GM23248 (cell line): Measurements from ENCODE around the gene RCE1. TPM values are rescaled to one million over a fixed set of nuclear protein-coding genes. Genes with fewer than 3 reads are reported as not detected.

ENCODE experiments used
- DNase-seq: peaks from one replicate; pipeline ENCODE4 v3.0.0-alpha.2; 2015
- H2AFZ ChIP-seq: fragments of 200-600 bp; sonication (generic); 2 replicates; pipeline ENCODE4 v1.6.1; 2016; ENCODE audit warnings: antibody characterized with exemption
- H3F3A ChIP-seq: fragments of 200-600 bp; sonication (generic); 2 replicates; pipeline ENCODE4 v1.6.1; 2016; ENCODE audit warnings: mild to moderate bottlenecking, antibody characterized with exemption, mixed run types; ENCODE audit not compliant: insufficient read depth
- H3K27ac ChIP-seq: fragments of 200-600 bp; sonication (generic); 2 replicates; pipeline ENCODE4 v1.5.1; 2016; ENCODE audit warnings: mild to moderate bottlenecking
- H3K27me3 ChIP-seq: fragments of 200-600 bp; sonication (generic); replicated peaks from 2 replicates; pipeline ENCODE4 v1.6.1; 2016; ENCODE audit warnings: mild to moderate bottlenecking; ENCODE audit not compliant: insufficient read depth
- H3K36me3 ChIP-seq: fragments of 200-600 bp; sonication (generic); 2 replicates; pipeline ENCODE4 v1.6.1; 2016; ENCODE audit warnings: low read depth, mild to moderate bottlenecking
- H3K4me1 ChIP-seq: fragments of 200-600 bp; sonication (generic); 2 replicates; pipeline ENCODE4 v1.6.1; 2016; ENCODE audit warnings: mild to moderate bottlenecking; ENCODE audit not compliant: insufficient read depth
- H3K4me2 ChIP-seq: fragments of 200-600 bp; sonication (generic); one replicate; pipeline ENCODE4 v1.6.1; 2016; ENCODE audit warnings: mild to moderate bottlenecking; ENCODE audit not compliant: unreplicated experiment
- H3K4me3 ChIP-seq: fragments of 200-600 bp; sonication (generic); 2 replicates; pipeline ENCODE4 v1.5.1; 2016; ENCODE audit warnings: mild to moderate bottlenecking
- H3K79me2 ChIP-seq: fragments of 200-600 bp; sonication (generic); 2 replicates; pipeline ENCODE4 v1.6.1; 2016; ENCODE audit warnings: mild to moderate bottlenecking; ENCODE audit not compliant: insufficient read depth
- H3K9ac ChIP-seq: fragments of 200-600 bp; sonication (generic); 2 replicates; pipeline ENCODE4 v1.6.1; 2016; ENCODE audit warnings: mild to moderate bottlenecking
- H3K9me2 ChIP-seq: fragments of 200-600 bp; sonication (generic); 2 replicates; pipeline ENCODE4 v1.6.1; 2016; ENCODE audit warnings: mixed run types, mild to moderate bottlenecking, moderate library complexity; ENCODE audit not compliant: insufficient read depth
- H3K9me3 ChIP-seq: fragments of 200-600 bp; sonication (generic); one replicate; pipeline ENCODE4 v1.6.1; 2017; ENCODE audit warnings: low read depth
- H4K20me1 ChIP-seq: fragments of 200-600 bp; sonication (generic); 2 replicates; pipeline ENCODE4 v1.6.0; 2016; ENCODE audit not compliant: insufficient read depth
- EZH2 ChIP-seq: fragments of 200-600 bp; sonication (generic); IDR thresholded peaks from 2 replicates; pipeline ENCODE4 v1.6.1; 2018; ENCODE audit warnings: antibody characterized with exemption, mild to moderate bottlenecking; ENCODE audit not compliant: insufficient read depth, poor library complexity, severe bottlenecking
- EZH2phosphoT487 ChIP-seq: fragments of 200-600 bp; sonication (generic); IDR thresholded peaks from 2 replicates; pipeline ENCODE4 v1.6.1; 2018; ENCODE audit warnings: antibody characterized with exemption, moderate library complexity, mild to moderate bottlenecking, low read depth; ENCODE audit not compliant: insufficient read depth
- WGBS, 2 experiments: methylation state at CpG; one replicate each; pipeline ENCODE4 v1.1.6; 2015 to 2017; ENCODE audit warnings: low lambda C conversion rate in 2 of 2, low coverage in 1 of 2; ENCODE audit errors: missing lambda C conversion rate in 2 of 2; 5-methylcytosine and 5-hydroxymethylcytosine counted together
- in situ Hi-C: fragments of 300-500 bp; cut with MboI; formaldehyde crosslinking; loops from 2 replicates; pipeline ENCODE4 v1.15.0; 2020
- polyA plus RNA-seq: library from polyadenylated mRNA; unstranded; fragments of >200 nt; fragmentation: Nextera tagmentation; extraction: Ambion mirVana; gene quantifications from 2 replicates; pipeline ENCODE4 v1.2.1, GENCODE V29; 2016
- total RNA-seq: library from RNA; depleted of rRNA; stranded (reverse); fragments of >200 nt; shearing (Covaris generic); gene quantifications from 2 replicates; pipeline ENCODE4 v1.2.3, GENCODE V29; 2014

RCE1 gene
- total and polyA plus RNA-seq, 2 experiments from 2014 or later, result 16.6 to 19.2 TPM

GRCh38 chr11:66859686-66860448, 16.6 kb downstream of the RCE1 start:
- Histone ChIP-seq H3K27me3 (no peaks in the 10 kb centered on the region), H3K4me2 (no peak overlapping the region), H2AFZ (no peak overlapping the region), H4K20me1 (no peaks in the 10 kb centered on the region), H3K79me2 (peaks cover 10% of the 10 kb centered on the region; the same call in 1 of the 2 replicates), H3F3A (no peaks in the 10 kb centered on the region), H3K4me3 (no peak overlapping the region), H3K4me1 (peaks cover 6% of the 10 kb centered on the region; the same call in 1 of the 2 replicates), H3K9me3 (no peaks in the 10 kb centered on the region), H3K36me3 (no peaks in the 10 kb centered on the region), H3K27ac (no peak overlapping the region), H3K9me2 (no peaks in the 10 kb centered on the region), H3K9ac (no peak overlapping the region)
- TF ChIP-seq EZH2 (no peak), EZH2phosphoT487 (no peak)
- in situ Hi-C loops, result no loop called here
- 89 to 93% methylated on average over 25 to 38 of the region's 41 CpGs for WGBS, 2 experiments
- DNase-seq, result no peak

- H3K27ac ChIP-seq, result no peak overlapping the region
- no peak overlapping the region for H3K9ac ChIP-seq
- WGBS, 2 experiments, result 80 to 84% methylated on average over 18 of the region's 18 CpGs
- in situ Hi-C loops, result no loop called here
- peaks cover 4% of the 10 kb centered on the region; the same call in 1 of the 2 replicates for H3K4me1 ChIP-seq
- H2AFZ ChIP-seq, result no peak overlapping the region
- H3F3A ChIP-seq, result no peaks in the 10 kb centered on the region
- no peak overlapping the region for H3K4me3 ChIP-seq
- no peaks in the 10 kb centered on the region for H3K36me3 ChIP-seq
- no peak overlapping the region for H3K4me2 ChIP-seq
- H3K27me3 ChIP-seq, result no peaks in the 10 kb centered on the region
- H3K9me3 ChIP-seq, result no peaks in the 10 kb centered on the region
- TF ChIP-seq EZH2phosphoT487, result no peak
- TF ChIP-seq EZH2, result no peak
- DNase-seq, result no peak
- no peaks in the 10 kb centered on the region for H3K9me2 ChIP-seq
- peaks cover 10% of the 10 kb centered on the region; the same call in 1 of the 2 replicates for H3K79me2 ChIP-seq
- H4K20me1 ChIP-seq, result no peaks in the 10 kb centered on the region
These were observed 17.2 kb downstream of the RCE1 start for GRCh38 chr11:66860449-66860831.

DNA sequence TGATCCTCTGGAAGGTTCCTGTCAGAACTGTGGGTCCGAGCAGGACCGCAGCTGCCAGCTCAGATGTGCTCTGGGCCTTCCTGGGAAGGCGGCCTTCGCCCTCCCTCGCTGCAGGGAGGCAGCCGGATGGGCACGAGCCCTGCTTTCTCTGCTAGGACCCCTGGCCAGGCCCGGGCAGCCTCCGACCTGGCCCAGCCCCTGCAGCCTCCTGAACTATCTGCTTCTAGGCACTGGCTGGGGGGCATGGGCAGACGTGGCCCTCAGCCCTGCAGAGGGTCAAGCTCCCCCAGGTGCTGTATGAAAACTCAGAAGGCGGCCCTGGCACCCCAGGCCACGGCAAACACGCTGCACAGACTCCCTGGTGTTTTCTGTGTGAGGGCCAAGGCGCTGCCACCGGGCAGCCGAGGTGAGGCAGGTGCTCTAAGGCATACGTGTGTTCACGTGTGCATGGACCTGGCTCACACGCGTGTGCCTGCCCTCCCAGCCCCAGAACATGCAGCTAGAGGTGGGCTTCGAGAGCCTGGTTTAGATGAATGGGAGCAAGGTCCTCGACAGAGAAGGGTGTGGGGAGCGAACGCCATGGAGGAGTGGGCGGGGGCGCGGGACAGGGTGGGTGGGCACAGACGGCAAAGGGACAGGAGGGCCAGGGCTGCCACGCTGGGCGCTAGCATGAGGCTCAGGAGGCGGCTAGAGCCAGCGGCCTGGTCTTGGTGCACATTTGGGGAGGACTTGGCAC, 18.0 kb downstream of the RCE1 start:
- H3K4me3 ChIP-seq, result no peak overlapping the region
- TF ChIP-seq EZH2, result no peak
- no peak for TF ChIP-seq EZH2phosphoT487
- H3K9me3 ChIP-seq, result no peaks in the 10 kb centered on the region
- H3K4me2 ChIP-seq, result no peak overlapping the region
- DNase-seq, result no peak
- in situ Hi-C loops, result no loop called here
- no peaks in the 10 kb centered on the region for H3F3A ChIP-seq
- no peak overlapping the region for H3K27ac ChIP-seq
- peaks cover 10% of the 10 kb centered on the region; the same call in 1 of the 2 replicates for H3K79me2 ChIP-seq
- no peak overlapping the region for H2AFZ ChIP-seq
- H3K4me1 ChIP-seq, result no peaks in the 10 kb centered on the region
- 92 to 94% methylated on average over 26 to 32 of the region's 32 CpGs for WGBS, 2 experiments
- no peaks in the 10 kb centered on the region for H4K20me1 ChIP-seq
- H3K9ac ChIP-seq, result no peak overlapping the region
- no peaks in the 10 kb centered on the region for H3K9me2 ChIP-seq
- H3K36me3 ChIP-seq, result no peaks in the 10 kb centered on the region
- no peaks in the 10 kb centered on the region for H3K27me3 ChIP-seq

- in situ Hi-C loops, result no loop called here
- no peak overlapping the region for H3K27ac ChIP-seq
- H3K9ac ChIP-seq, result no peak overlapping the region
- peaks cover 10% of the 10 kb centered on the region; the same call in 1 of the 2 replicates for H3K79me2 ChIP-seq
- H3K4me3 ChIP-seq, result no peak overlapping the region
- no peak overlapping the region for H2AFZ ChIP-seq
- H3F3A ChIP-seq, result no peaks in the 10 kb centered on the region
- H3K9me3 ChIP-seq, result no peaks in the 10 kb centered on the region
- DNase-seq, result no peak
- no peaks in the 10 kb centered on the region for H3K27me3 ChIP-seq
- no peak overlapping the region for H3K4me2 ChIP-seq
- H3K9me2 ChIP-seq, result no peaks in the 10 kb centered on the region
- H4K20me1 ChIP-seq, result no peaks in the 10 kb centered on the region
- TF ChIP-seq EZH2phosphoT487 (no peak), EZH2 (no peak)
- H3K36me3 ChIP-seq, result no peaks in the 10 kb centered on the region
- WGBS, 2 experiments, result 87 to 91% methylated on average over 25 to 30 of the region's 30 CpGs
- no peaks in the 10 kb centered on the region for H3K4me1 ChIP-seq
These were observed 18.7 kb downstream of the RCE1 start for GRCh38 chr11:66861774-66862558.
